Measurements from ENCODE around the gene ROR1. TPM values are rescaled to one million over a fixed set of nuclear protein-coding genes. Genes with fewer than 3 reads are reported as not detected.

Gene ROR1
- polyA plus RNA-seq, 1 of the 3 experiments (the other 2 are of a cell fraction) = 4.0 TPM

GRCh38 chr1:63891060-63891690, 117.4 kb downstream of the ROR1 start:
- H3F3A ChIP-seq (replicated peaks; ENCODE audit: insufficient read depth) = no peaks in the 10 kb centered on the region
- H3K9me3 ChIP-seq = no peaks in the 10 kb centered on the region
- H3K79me2 ChIP-seq (ENCODE audit: insufficient read depth) = no peaks in the 10 kb centered on the region
- no peak overlapping the region for H3K4me2 ChIP-seq
- H3K36me3 ChIP-seq (replicated peaks in 1 of 2; ENCODE audit: control insufficient read depth in 1 of 2, insufficient read depth in 2 of 2, low read length in 1 of 2) = no peaks in the 10 kb centered on the region
- TF ChIP-seq GATA2 (CRISPR knock-in tag; IDR thresholded peaks at IDR 0.05) (no peak), SMC3 (IDR thresholded peaks at IDR 0.05; ENCODE audit: low read depth, low read length) (no peak)
- H4K20me1 ChIP-seq (ENCODE audit: insufficient read depth) = no peaks in the 10 kb centered on the region
- WGBS (ENCODE audit: low lambda C conversion rate) = 75% methylated on average over 3 of the region's 4 CpGs
- no peak overlapping the region for H2AFZ ChIP-seq (ENCODE audit: low read depth)
- H3K9me2 ChIP-seq = no peaks in the 10 kb centered on the region
- ChIA-PET POLR2A (no interaction called here), CTCF (interaction anchor here (1.5 to 1.9 kb wide), 2 partner anchors 17 to 80 kb away, joined by 4 to 5 read pairs; no protein-coding TSS in a partner anchor)
- no peak for DNase-seq
- no peak overlapping the region for H3K9ac ChIP-seq
- no peak overlapping the region for H3K27ac ChIP-seq (ENCODE audit: low read depth in 2 of 2, low read length in 1 of 2)
- peaks cover 0 to 9% of the 10 kb centered on the region in 2 experiments; a peak in 2 of 4 replicates for H3K4me1 ChIP-seq (ENCODE audit: control insufficient read depth in 1 of 2, insufficient read depth in 2 of 2, low read depth in 1 of 2, low read length in 1 of 2)
- no peak overlapping the region for H3K4me3 ChIP-seq (ENCODE audit: low read depth in 2 of 2, low read length in 1 of 2)
- no peaks in the 10 kb centered on the region for H3K27me3 ChIP-seq (ENCODE audit: insufficient read depth)

- Histone ChIP-seq H3K9ac (no peak overlapping the region), H4K20me1 (ENCODE audit: insufficient read depth) (no peaks in the 10 kb centered on the region), H3K27ac (ENCODE audit: low read depth in 2 of 2, low read length in 1 of 2) (peak overlapping the region in 1 of 2 experiments; percentile 62; a peak in 2 of 4 replicates), H3K4me1 (ENCODE audit: control insufficient read depth in 1 of 2, insufficient read depth in 2 of 2, low read depth in 1 of 2, low read length in 1 of 2) (peaks cover 0 to 9% of the 10 kb centered on the region in 2 experiments; a peak in 2 of 4 replicates), H3K36me3 (replicated peaks in 1 of 2; ENCODE audit: control insufficient read depth in 1 of 2, insufficient read depth in 2 of 2, low read length in 1 of 2) (no peaks in the 10 kb centered on the region), H3K9me3 (no peaks in the 10 kb centered on the region), H3K27me3 (ENCODE audit: insufficient read depth) (no peaks in the 10 kb centered on the region), H3K4me2 (no peak overlapping the region), H3F3A (replicated peaks; ENCODE audit: insufficient read depth) (no peaks in the 10 kb centered on the region), H3K9me2 (no peaks in the 10 kb centered on the region), H3K79me2 (ENCODE audit: insufficient read depth) (no peaks in the 10 kb centered on the region), H2AFZ (ENCODE audit: low read depth) (no peak overlapping the region), H3K4me3 (ENCODE audit: low read depth in 2 of 2, low read length in 1 of 2) (no peak overlapping the region)
- no peak for TF ChIP-seq TCF12 (IDR thresholded peaks at IDR 0.05)
- TF ChIP-seq RAD21 (IDR thresholded peaks at IDR 0.05; ENCODE audit: low read length) = 0 out of 2 replicates have a peak, but pooled peaks have one; percentile 8
- peak; percentile 36 for DNase-seq
- ChIA-PET CTCF (interaction anchor here (1.0 kb wide), 1 partner anchor 353 kb away, joined by 3 read pairs; no protein-coding TSS in a partner anchor), POLR2A (interaction anchor here (1.0 kb wide), 1 partner anchor 22 kb away, joined by 3 read pairs; no protein-coding TSS in a partner anchor)
- WGBS (ENCODE audit: low lambda C conversion rate) = 90% methylated on average over 8 of the region's 8 CpGs
Observed at GRCh38 chr1:63892632-63893395, 119.0 kb downstream of the ROR1 start.

- Histone ChIP-seq H2AFZ (ENCODE audit: low read depth) (no peak overlapping the region), H3K79me2 (ENCODE audit: insufficient read depth) (no peaks in the 10 kb centered on the region), H3K36me3 (replicated peaks in 1 of 2; ENCODE audit: control insufficient read depth in 1 of 2, insufficient read depth in 2 of 2, low read length in 1 of 2) (no peaks in the 10 kb centered on the region), H3K27ac (ENCODE audit: low read depth in 2 of 2, low read length in 1 of 2) (no peak overlapping the region), H3K9ac (no peak overlapping the region), H4K20me1 (ENCODE audit: insufficient read depth) (no peaks in the 10 kb centered on the region), H3K9me2 (no peaks in the 10 kb centered on the region), H3K4me2 (no peak overlapping the region), H3K9me3 (no peaks in the 10 kb centered on the region), H3K4me3 (ENCODE audit: low read depth in 2 of 2, low read length in 1 of 2) (no peak overlapping the region), H3K27me3 (ENCODE audit: insufficient read depth) (no peaks in the 10 kb centered on the region), H3F3A (replicated peaks; ENCODE audit: insufficient read depth) (no peaks in the 10 kb centered on the region), H3K4me1 (ENCODE audit: control insufficient read depth in 1 of 2, insufficient read depth in 2 of 2, low read depth in 1 of 2, low read length in 1 of 2) (peaks cover 0 to 9% of the 10 kb centered on the region in 2 experiments; a peak in 2 of 4 replicates)
- 68% methylated on average over 3 of the region's 3 CpGs for WGBS (ENCODE audit: low lambda C conversion rate)
- POLR2A ChIA-PET = no interaction called here
- CTCF ChIA-PET = no interaction called here
- no peak for DNase-seq
- TF ChIP-seq GABPA (IDR thresholded peaks at IDR 0.05; ENCODE audit: low read depth) (no peak), MXI1 (IDR thresholded peaks at IDR 0.05; ENCODE audit: low read depth, low read length) (no peak), USF1 (IDR thresholded peaks at IDR 0.05; ENCODE audit: borderline replicate concordance, low read depth) (no peak), TAF1 (IDR thresholded peaks at IDR 0.05; ENCODE audit: borderline replicate concordance, low read depth, low read length) (no peak), GATA2 (CRISPR knock-in tag; IDR thresholded peaks at IDR 0.05) (no peak), FOXM1 (IDR thresholded peaks at IDR 0.05; ENCODE audit: low read depth) (no peak), RFX5 (IDR thresholded peaks at IDR 0.05; ENCODE audit: low read length) (no peak), MAX (IDR thresholded peaks at IDR 0.05; ENCODE audit: low read depth) (no peak), SMC3 (IDR thresholded peaks at IDR 0.05; ENCODE audit: low read depth, low read length) (no peak), RXRA (IDR thresholded peaks at IDR 0.05; ENCODE audit: borderline replicate concordance, low read depth) (no peak), NRF1 (IDR thresholded peaks at IDR 0.05; ENCODE audit: low read depth, low read length) (no peak), PBX3 (IDR thresholded peaks at IDR 0.05) (no peak), ELF1 (IDR thresholded peaks at IDR 0.05) (no peak), MEF2A (IDR thresholded peaks at IDR 0.05; ENCODE audit: borderline replicate concordance, low read depth) (no peak), USF2 (IDR thresholded peaks at IDR 0.05; ENCODE audit: borderline replicate concordance, low read depth, low read length) (no peak), SIN3A (IDR thresholded peaks at IDR 0.05; ENCODE audit: borderline replicate concordance, low read depth, low read length) (no peak), FOSL2 (IDR thresholded peaks at IDR 0.05; ENCODE audit: borderline replicate concordance, low read depth) (no peak)
Observed at GRCh38 chr1:63893976-63894375, 120.2 kb downstream of the ROR1 start.
